Stimulated activated naive CD4-positive, alpha-beta T cell treated with Interleukin-2 at 50 U/mL for 16 hours (primary cell): ENCODE measurements around the gene NBAS.
"Not testable (repeated sequence)": the region's sequence is repeated elsewhere in the genome, so short reads cannot be mapped to it uniquely, and the experiment has no call there.

Experiments
- DNase-seq: peaks from one replicate; lab custom pipeline; 2025; lab: John Stamatoyannopoulos, UW

Gene NBAS

GRCh38 chr2:15412309-15412708 lies 148.8 kb downstream of the NBAS start:
- DNase-seq: no peak

- DNase-seq: no peak
Observed at GRCh38 chr2:15410884-15411283, 150.2 kb downstream of the NBAS start.

- no peak for DNase-seq
Observed at GRCh38 chr2:15408759-15409158, 152.4 kb downstream of the NBAS start.

- DNase-seq: no peak
Observed at GRCh38 chr2:15407666-15408065, 153.5 kb downstream of the NBAS start.

GRCh38 chr2:15404511-15404910 lies 156.6 kb downstream of the NBAS start:
- not testable (repeated sequence) for DNase-seq

GRCh38 chr2:15400240-15400826 lies 160.8 kb downstream of the NBAS start:
- no peak for DNase-seq

GRCh38 chr2:15399241-15399640 lies 161.9 kb downstream of the NBAS start:
- no peak for DNase-seq

GRCh38 chr2:15391751-15392150 lies 169.4 kb downstream of the NBAS start:
- no peak for DNase-seq

- DNase-seq: no peak
Observed at GRCh38 chr2:15389895-15390294, 171.2 kb downstream of the NBAS start.

GRCh38 chr2:15389326-15389700 lies 171.8 kb downstream of the NBAS start:
- no peak for DNase-seq

- no peak for DNase-seq
Observed at GRCh38 chr2:15388406-15389325, 172.5 kb downstream of the NBAS start.

- DNase-seq: no peak
Observed at GRCh38 chr2:15385184-15385583, 175.9 kb downstream of the NBAS start.

GRCh38 chr2:15383695-15384350 lies 177.3 kb downstream of the NBAS start:
- DNase-seq: no peak

GRCh38 chr2:15378148-15378908 lies 182.8 kb downstream of the NBAS start:
- DNase-seq: no peak

GRCh38 chr2:15377202-15377601 lies 183.9 kb downstream of the NBAS start:
- no peak for DNase-seq

- DNase-seq: no peak
Observed at GRCh38 chr2:15372019-15372418, 189.1 kb downstream of the NBAS start.

GRCh38 chr2:15369129-15369528 lies 192.0 kb downstream of the NBAS start:
- DNase-seq: no peak

GRCh38 chr2:15367715-15368114 lies 193.4 kb downstream of the NBAS start:
- DNase-seq: no peak

- no peak for DNase-seq
Observed at GRCh38 chr2:15367205-15367604, 193.9 kb downstream of the NBAS start.

GRCh38 chr2:15365411-15365810 lies 195.7 kb downstream of the NBAS start:
- DNase-seq: no peak

- DNase-seq: no peak
Observed at GRCh38 chr2:15364561-15364960, 196.6 kb downstream of the NBAS start.

- no peak for DNase-seq
Observed at GRCh38 chr2:15363734-15364133, 197.4 kb downstream of the NBAS start.
